ENCODE measurements around the gene GGTLC1. TPM values are rescaled to one million over a fixed set of nuclear protein-coding genes. Genes with fewer than 3 reads are reported as not detected.

The GGTLC1 gene
- polyA plus RNA-seq, 2 of the 4 experiments (the other 2 are of a cell fraction): not detected

DNA sequence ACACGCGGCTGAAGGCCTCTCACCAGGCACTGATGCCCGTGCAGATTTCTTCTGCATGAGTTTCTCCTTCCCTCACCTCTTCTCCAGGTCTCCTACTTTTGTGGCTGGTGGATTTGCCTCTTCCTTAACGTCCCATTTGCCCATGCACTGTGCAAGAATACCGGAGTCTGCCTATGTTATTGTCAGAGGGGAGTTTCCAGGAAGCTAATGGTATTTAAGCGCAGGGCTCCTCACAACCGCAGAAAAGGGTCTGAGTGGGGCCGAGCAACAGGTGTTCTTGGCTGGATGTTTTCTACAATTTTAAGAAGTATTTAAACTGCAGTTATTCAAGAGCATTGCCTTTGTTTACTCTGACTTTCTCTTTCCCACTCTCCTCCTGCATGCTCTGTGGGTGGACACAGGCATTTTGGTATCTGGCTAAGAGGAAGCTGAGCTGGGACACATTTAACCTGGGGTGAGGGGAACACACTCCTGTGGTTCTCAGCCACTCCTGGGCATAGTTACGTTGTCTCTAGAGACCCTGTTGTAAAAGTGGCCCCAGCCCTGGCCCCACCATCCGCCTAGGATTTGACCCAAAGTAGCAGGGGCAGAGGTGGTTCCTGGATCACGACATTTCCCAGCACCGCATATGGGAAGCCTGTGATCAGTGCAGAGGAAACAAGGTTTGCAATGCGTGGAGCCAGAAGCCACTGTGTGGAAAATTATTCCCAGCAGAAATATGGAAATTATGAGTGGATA, 34.4 kb downstream of the GGTLC1 start:
- no peak for DNase-seq (ENCODE audit: low read depth in 1 of 2, low spot score in 1 of 2)
- TF ChIP-seq TFCP2L1 (CRISPR knock-in tag; IDR thresholded peaks at IDR 0.05) (no peak), CEBPB (IDR thresholded peaks at IDR 0.05) (no peak), NPAS2 (CRISPR knock-in tag; IDR thresholded peaks at IDR 0.05; ENCODE audit: borderline replicate concordance) (no peak), ZSCAN20 (CRISPR knock-in tag; IDR thresholded peaks at IDR 0.05) (no peak), ZC3H11A (IDR thresholded peaks at IDR 0.05) (no peak), MAFK (IDR thresholded peaks at IDR 0.05; ENCODE audit: partially characterized antibody) (no peak), REST (IDR thresholded peaks at IDR 0.05) (no peak), POLR2AphosphoS2 (conservative IDR thresholded peaks at IDR 0.05; ENCODE audit: low read length) (no peak), RARB (CRISPR knock-in tag; IDR thresholded peaks at IDR 0.05) (no peak), HEYL (CRISPR knock-in tag; IDR thresholded peaks at IDR 0.05) (no peak), EHMT2 (IDR thresholded peaks at IDR 0.05; ENCODE audit: low read depth) (no peak), KDM1A (IDR thresholded peaks at IDR 0.05; ENCODE audit: low read depth) (no peak), SMC3 (IDR thresholded peaks at IDR 0.05) (no peak), ZNF302 (CRISPR knock-in tag; IDR thresholded peaks at IDR 0.05) (no peak), FOSL2 (IDR thresholded peaks at IDR 0.05) (no peak), FOSL2 (CRISPR knock-in tag; IDR thresholded peaks at IDR 0.05) (no peak)
- TF ChIP-seq, protein P1, sequence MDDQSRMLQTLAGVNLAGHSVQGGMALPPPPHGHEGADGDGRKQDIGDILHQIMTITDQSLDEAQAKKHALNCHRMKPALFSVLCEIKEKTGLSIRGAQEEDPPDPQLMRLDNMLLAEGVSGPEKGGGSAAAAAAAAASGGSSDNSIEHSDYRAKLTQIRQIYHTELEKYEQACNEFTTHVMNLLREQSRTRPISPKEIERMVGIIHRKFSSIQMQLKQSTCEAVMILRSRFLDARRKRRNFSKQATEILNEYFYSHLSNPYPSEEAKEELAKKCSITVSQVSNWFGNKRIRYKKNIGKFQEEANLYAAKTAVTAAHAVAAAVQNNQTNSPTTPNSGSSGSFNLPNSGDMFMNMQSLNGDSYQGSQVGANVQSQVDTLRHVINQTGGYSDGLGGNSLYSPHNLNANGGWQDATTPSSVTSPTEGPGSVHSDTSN (IDR thresholded peaks at IDR 0.05): no peak
- TF ChIP-seq, protein P2, sequence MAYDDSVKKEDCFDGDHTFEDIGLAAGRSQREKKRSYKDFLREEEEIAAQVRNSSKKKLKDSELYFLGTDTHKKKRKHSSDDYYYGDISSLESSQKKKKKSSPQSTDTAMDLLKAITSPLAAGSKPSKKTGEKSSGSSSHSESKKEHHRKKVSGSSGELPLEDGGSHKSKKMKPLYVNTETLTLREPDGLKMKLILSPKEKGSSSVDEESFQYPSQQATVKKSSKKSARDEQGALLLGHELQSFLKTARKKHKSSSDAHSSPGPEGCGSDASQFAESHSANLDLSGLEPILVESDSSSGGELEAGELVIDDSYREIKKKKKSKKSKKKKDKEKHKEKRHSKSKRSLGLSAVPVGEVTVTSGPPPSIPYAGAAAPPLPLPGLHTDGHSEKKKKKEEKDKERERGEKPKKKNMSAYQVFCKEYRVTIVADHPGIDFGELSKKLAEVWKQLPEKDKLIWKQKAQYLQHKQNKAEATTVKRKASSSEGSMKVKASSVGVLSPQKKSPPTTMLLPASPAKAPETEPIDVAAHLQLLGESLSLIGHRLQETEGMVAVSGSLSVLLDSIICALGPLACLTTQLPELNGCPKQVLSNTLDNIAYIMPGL (CRISPR knock-in tag; IDR thresholded peaks at IDR 0.05; ENCODE audit: borderline replicate concordance): no peak
- Histone ChIP-seq H3K27ac (no peak overlapping the region), H3K4me1 (no peaks in the 10 kb centered on the region), H3K4me3 (no peak overlapping the region), H3K9me3 (no peaks in the 10 kb centered on the region), H3K4me2 (no peak overlapping the region)
- no peak for FAIRE-seq
- no peak for ATAC-seq
- 51% methylated on average over 12 of the region's 13 CpGs for WGBS (ENCODE audit: missing lambda C conversion rate)
- ChIA-PET CTCF (interaction anchor here (0.8 to 2.6 kb wide), 3 partner anchors 13 to 33 kb away, joined by 3 to 12 read pairs (median 4); no protein-coding TSS in a partner anchor), POLR2A (no interaction called here)

GRCh38 chr20:23946206-23946605, 42.4 kb downstream of the GGTLC1 start:
- FAIRE-seq: no peak
- no peak overlapping the region for H3K4me3 ChIP-seq
- no peak for TF ChIP-seq CEBPB (IDR thresholded peaks at IDR 0.05)
- no peak for TF ChIP-seq ZC3H11A (IDR thresholded peaks at IDR 0.05)
- no peak for TF ChIP-seq HOXB13 (CRISPR knock-in tag; IDR thresholded peaks at IDR 0.05; ENCODE audit: low read depth)
- TF ChIP-seq JUN (IDR thresholded peaks at IDR 0.05): no peak
- no peak for TF ChIP-seq TP53 (CRISPR knock-in tag; IDR thresholded peaks at IDR 0.05)
- no peak for TF ChIP-seq EP300 (IDR thresholded peaks at IDR 0.05)
- TF ChIP-seq CBX2 (IDR thresholded peaks at IDR 0.05; ENCODE audit: borderline replicate concordance, low read depth): no peak
- TF ChIP-seq ZNF302 (CRISPR knock-in tag; IDR thresholded peaks at IDR 0.05): no peak
- no peak for TF ChIP-seq ESRRA (IDR thresholded peaks at IDR 0.05; ENCODE audit: borderline replicate concordance, low read length)
- TF ChIP-seq, protein P3, sequence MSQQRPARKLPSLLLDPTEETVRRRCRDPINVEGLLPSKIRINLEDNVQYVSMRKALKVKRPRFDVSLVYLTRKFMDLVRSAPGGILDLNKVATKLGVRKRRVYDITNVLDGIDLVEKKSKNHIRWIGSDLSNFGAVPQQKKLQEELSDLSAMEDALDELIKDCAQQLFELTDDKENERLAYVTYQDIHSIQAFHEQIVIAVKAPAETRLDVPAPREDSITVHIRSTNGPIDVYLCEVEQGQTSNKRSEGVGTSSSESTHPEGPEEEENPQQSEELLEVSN (IDR thresholded peaks at IDR 0.05; ENCODE audit: borderline replicate concordance, low read depth): no peak
- no peak for TF ChIP-seq FOSB (CRISPR knock-in tag; IDR thresholded peaks at IDR 0.05)
- TF ChIP-seq, protein P4, sequence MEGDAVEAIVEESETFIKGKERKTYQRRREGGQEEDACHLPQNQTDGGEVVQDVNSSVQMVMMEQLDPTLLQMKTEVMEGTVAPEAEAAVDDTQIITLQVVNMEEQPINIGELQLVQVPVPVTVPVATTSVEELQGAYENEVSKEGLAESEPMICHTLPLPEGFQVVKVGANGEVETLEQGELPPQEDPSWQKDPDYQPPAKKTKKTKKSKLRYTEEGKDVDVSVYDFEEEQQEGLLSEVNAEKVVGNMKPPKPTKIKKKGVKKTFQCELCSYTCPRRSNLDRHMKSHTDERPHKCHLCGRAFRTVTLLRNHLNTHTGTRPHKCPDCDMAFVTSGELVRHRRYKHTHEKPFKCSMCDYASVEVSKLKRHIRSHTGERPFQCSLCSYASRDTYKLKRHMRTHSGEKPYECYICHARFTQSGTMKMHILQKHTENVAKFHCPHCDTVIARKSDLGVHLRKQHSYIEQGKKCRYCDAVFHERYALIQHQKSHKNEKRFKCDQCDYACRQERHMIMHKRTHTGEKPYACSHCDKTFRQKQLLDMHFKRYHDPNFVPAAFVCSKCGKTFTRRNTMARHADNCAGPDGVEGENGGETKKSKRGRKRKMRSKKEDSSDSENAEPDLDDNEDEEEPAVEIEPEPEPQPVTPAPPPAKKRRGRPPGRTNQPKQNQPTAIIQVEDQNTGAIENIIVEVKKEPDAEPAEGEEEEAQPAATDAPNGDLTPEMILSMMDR (IDR thresholded peaks at IDR 0.05): no peak
- TF ChIP-seq RCOR1 (IDR thresholded peaks at IDR 0.05; ENCODE audit: low read depth, low read length): no peak
- no peak for TF ChIP-seq RAD21 (conservative IDR thresholded peaks at IDR 0.05 in 1 of 2, IDR thresholded peaks at IDR 0.05 in 1 of 2)
- no peak for TF ChIP-seq KDM1A (IDR thresholded peaks at IDR 0.05; ENCODE audit: low read depth)
- no peak for ATAC-seq
- ChIA-PET POLR2A (no interaction called here), CTCF (interaction anchor here (1.1 kb wide), 1 partner anchor 8 kb away, joined by 3 read pairs; no protein-coding TSS in a partner anchor)
- 3% methylated on average over 3 of the region's 3 CpGs for WGBS (ENCODE audit: missing lambda C conversion rate)
- no peaks in the 10 kb centered on the region for H3K9me3 ChIP-seq
- no peak overlapping the region for H3K27ac ChIP-seq
- no peak for DNase-seq (ENCODE audit: low read depth in 1 of 2, low spot score in 1 of 2)
- no peak overlapping the region for H3K4me2 ChIP-seq
- no peaks in the 10 kb centered on the region for H3K4me1 ChIP-seq

Measured in A549 (cell line).